Uterus (tissue), 4 donors: ENCODE measurements around the gene GJA5. TPM values are rescaled to one million over a fixed set of nuclear protein-coding genes. Genes with fewer than 3 reads are reported as not detected.
"Not testable (repeated sequence)": the region's sequence is repeated elsewhere in the genome, so short reads cannot be mapped to it uniquely, and the experiment has no call there.

Experiments
- DNase-seq, 2 donors: peaks; one replicate each; pipeline ENCODE4 v3.0.0-alpha.2; 2019 to 2020
- H3K27ac ChIP-seq, 2 donors: fragments of 200-600 bp; sonication (generic); 1 replicate in 1 of 2; 2 replicates in 1 of 2; pipeline ENCODE4 v1.5.1; 2016 to 2018
- H3K27me3 ChIP-seq, 2 donors: fragments of 200-600 bp; sonication (generic); one replicate each; pipeline ENCODE4 v1.5.1; 2018 to 2019; ENCODE audit warnings: control low read depth in 1 of 2
- H3K36me3 ChIP-seq, 2 donors: fragments of 200-600 bp; sonication (generic); one replicate each; pipeline ENCODE4 v1.5.1; 2019; ENCODE audit warnings: control low read depth in 1 of 2
- H3K4me1 ChIP-seq, 2 donors: fragments of 200-600 bp; sonication (generic); one replicate each; pipeline ENCODE4 v1.5.1; 2018 to 2019; ENCODE audit warnings: control low read depth in 1 of 2
- H3K4me3 ChIP-seq, 2 donors: fragments of 200-600 bp; sonication (generic); 1 replicate in 1 of 2; 2 replicates in 1 of 2; pipeline ENCODE4 v1.5.1; 2018 to 2019; ENCODE audit warnings: mild to moderate bottlenecking in 1 of 2
- H3K9me3 ChIP-seq, 2 donors: fragments of 200-600 bp; sonication (generic); one replicate each; pipeline ENCODE4 v1.5.1; 2019; ENCODE audit warnings: control low read depth in 1 of 2
- POLR2A ChIP-seq, 2 donors: fragments of 450-650 bp; IDR thresholded peaks; one replicate each; pipeline ENCODE4 v1.6.1; 2016; ENCODE audit warnings: antibody characterized with exemption in 2 of 2, mild to moderate bottlenecking in 1 of 2, moderate library complexity in 1 of 2
- intact Hi-C: fragments of 100-400 bp; cut with DNase I; formaldehyde crosslinking; loops from one replicate; pipeline ENCODE4 v1.15.1; 2023; ENCODE audit warnings: low total_unique reads
- total RNA-seq, 4 donors: library from RNA; depleted of rRNA in 3 of 4; stranded (reverse); fragments of >200 nt in 3 of 4; gene quantifications; one replicate each; pipeline versions ENCODE4 v1.1.0 to v1.2.4, GENCODE V29; 2014 to 2023
- TF ChIP-seq, protein P1 (sequence below), 4 experiments: fragments of 200-600 bp in 2 of 4; fragments of 450-650 bp in 2 of 4; sonication (generic) in 2 of 4; IDR thresholded peaks; one replicate each; pipeline ENCODE4 v1.5.1; 2016 to 2019; ENCODE audit warnings: antibody characterized with exemption in 4 of 4, mild to moderate bottlenecking in 2 of 4, moderate library complexity in 1 of 4
- donor health status: DM: yes; HTN: yes; CAD: no.

The GJA5 gene
- total RNA-seq, 4 donors from 2014 or later = 10.0 to 24.5 (median 15.1) TPM

DNA sequence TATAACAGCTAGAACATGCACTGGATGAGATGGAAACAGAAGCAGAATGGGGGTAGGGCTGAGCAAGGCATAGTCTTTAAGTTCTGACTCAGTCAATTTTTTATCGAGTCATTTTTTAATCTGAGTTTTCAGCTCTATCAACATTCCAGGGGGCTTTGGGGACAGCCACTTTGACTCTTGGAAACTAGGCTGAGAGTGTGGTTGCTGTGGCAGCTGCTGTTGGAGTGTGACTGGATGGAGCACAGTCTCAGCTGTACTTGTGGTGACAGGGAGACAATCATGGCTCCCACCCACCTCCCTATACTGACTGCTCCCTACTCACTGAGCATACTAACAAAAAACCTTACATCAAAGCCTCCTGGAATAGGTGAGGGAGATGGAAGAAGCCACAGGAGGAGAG lies 25.0 kb downstream of the GJA5 start:
- TF ChIP-seq, protein P1, sequence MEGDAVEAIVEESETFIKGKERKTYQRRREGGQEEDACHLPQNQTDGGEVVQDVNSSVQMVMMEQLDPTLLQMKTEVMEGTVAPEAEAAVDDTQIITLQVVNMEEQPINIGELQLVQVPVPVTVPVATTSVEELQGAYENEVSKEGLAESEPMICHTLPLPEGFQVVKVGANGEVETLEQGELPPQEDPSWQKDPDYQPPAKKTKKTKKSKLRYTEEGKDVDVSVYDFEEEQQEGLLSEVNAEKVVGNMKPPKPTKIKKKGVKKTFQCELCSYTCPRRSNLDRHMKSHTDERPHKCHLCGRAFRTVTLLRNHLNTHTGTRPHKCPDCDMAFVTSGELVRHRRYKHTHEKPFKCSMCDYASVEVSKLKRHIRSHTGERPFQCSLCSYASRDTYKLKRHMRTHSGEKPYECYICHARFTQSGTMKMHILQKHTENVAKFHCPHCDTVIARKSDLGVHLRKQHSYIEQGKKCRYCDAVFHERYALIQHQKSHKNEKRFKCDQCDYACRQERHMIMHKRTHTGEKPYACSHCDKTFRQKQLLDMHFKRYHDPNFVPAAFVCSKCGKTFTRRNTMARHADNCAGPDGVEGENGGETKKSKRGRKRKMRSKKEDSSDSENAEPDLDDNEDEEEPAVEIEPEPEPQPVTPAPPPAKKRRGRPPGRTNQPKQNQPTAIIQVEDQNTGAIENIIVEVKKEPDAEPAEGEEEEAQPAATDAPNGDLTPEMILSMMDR (IDR thresholded peaks at IDR 0.05) = no peak
- TF ChIP-seq POLR2A (IDR thresholded peaks at IDR 0.05) = no peak
- Histone ChIP-seq H3K4me1 (no peaks in the 10 kb centered on the region), H3K9me3 (no peaks in the 10 kb centered on the region), H3K27ac (no peak overlapping the region), H3K27me3 (no peaks in the 10 kb centered on the region), H3K4me3 (no peak overlapping the region), H3K36me3 (no peaks in the 10 kb centered on the region)
- intact Hi-C loops = no loop called here
- DNase-seq = no peak

DNA sequence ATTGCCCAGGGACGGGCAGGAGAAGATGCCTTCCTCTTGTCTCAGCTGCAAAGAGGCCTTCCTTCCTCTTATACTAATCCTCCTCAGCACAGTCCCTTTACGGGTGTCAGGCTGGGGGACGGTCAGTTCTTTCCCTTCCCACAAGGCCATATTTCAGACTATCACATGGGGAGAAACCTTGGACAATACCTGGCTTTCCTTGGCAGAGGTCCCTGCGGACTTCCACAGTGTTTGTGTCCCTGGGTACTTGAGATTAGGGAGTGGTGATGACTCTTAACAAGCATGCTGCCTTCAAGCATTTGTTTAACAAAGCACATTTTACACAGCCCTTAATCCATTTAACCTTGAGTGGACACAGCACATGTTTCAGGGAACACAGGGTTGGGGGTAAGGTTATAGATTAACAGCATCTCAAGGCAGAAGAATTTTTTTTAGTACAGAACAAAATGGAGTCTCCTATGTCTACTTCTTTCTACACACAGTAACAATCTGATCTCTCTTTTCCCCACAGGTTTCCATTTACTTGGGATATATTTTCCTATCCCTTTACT lies 26.0 kb downstream of the GJA5 start:
- H3K36me3 ChIP-seq, H3K9me3 ChIP-seq, DNase-seq, H3K4me3 ChIP-seq, intact Hi-C loops, H3K27ac ChIP-seq, H3K4me1 ChIP-seq, H3K27me3 ChIP-seq: not testable (repeated sequence)

DNA sequence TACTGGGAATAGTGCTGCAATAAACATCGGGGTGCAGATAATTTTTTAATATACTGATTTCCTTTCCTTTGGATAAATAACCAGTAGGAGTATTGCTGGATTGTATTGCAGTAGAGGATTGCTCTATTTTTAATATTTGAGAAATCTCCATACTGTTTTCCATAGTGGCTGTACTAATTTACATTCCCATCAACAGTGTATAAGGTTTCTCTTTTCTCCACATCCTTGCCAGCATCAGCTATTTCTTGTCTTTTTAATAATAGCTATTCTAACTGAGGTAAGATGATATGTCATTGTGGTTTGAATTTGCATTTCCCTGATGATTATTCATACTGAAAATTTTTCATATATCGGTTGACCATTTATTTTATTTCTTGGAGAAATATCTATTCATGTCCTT lies 31.1 kb downstream of the GJA5 start:
- H3K36me3 ChIP-seq = no peaks in the 10 kb centered on the region
- no peaks in the 10 kb centered on the region for H3K4me1 ChIP-seq
- no peak for TF ChIP-seq POLR2A (IDR thresholded peaks at IDR 0.05)
- TF ChIP-seq, protein P1 (IDR thresholded peaks at IDR 0.05) = no peak
- no peaks in the 10 kb centered on the region for H3K9me3 ChIP-seq
- DNase-seq = no peak
- no peak overlapping the region for H3K27ac ChIP-seq
- intact Hi-C loops = no loop called here
- H3K4me3 ChIP-seq = no peak overlapping the region
- no peaks in the 10 kb centered on the region for H3K27me3 ChIP-seq

DNA sequence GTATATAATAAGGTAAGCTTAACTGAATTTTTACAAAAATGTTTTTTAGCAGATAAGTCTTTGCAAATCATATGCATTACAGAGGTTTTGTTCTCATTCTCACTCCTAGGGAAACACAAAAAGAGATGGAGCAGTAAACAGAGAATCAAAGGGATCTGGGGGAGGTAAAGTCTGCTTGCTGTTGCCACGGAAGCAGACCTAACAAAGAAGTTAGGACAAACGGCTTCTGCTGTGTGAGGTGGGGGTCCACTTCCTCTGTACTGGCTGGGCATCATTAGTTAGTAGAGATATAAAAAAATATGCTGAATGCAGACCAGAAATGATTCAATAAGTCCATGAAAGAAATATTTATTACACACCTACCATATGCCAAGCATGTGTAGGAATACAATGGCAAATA lies 34.2 kb downstream of the GJA5 start:
- intact Hi-C loops = no loop called here
- H3K27ac ChIP-seq = no peak overlapping the region
- H3K27me3 ChIP-seq = no peaks in the 10 kb centered on the region
- no peaks in the 10 kb centered on the region for H3K4me1 ChIP-seq
- no peaks in the 10 kb centered on the region for H3K36me3 ChIP-seq
- no peaks in the 10 kb centered on the region for H3K9me3 ChIP-seq
- no peak overlapping the region for H3K4me3 ChIP-seq
- no peak for DNase-seq
- TF ChIP-seq POLR2A (IDR thresholded peaks at IDR 0.05) = no peak
- TF ChIP-seq, protein P1 (IDR thresholded peaks at IDR 0.05) = no peak

DNA sequence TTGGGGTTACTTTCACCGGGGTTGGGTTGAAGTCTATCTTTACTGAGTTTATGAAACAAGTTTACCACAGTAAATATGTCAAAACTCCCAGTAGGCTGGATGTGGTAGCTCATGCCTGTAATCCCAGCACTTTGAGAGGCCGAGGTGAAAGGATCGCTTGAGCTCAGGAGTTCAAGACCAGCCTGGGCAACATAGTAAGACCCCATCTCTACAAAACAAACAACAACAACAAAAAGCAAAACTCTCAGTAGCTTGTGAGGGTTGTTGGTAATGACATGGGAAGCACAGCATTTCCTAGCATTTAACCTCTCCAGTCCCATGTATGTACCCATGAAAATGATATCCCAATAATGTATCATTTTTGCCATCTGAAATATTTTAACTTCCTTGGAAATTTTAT lies 34.7 kb downstream of the GJA5 start:
- intact Hi-C loops = no loop called here
- no peak for DNase-seq
- Histone ChIP-seq H3K4me3 (no peak overlapping the region), H3K27me3 (no peaks in the 10 kb centered on the region), H3K36me3 (no peaks in the 10 kb centered on the region), H3K9me3 (no peaks in the 10 kb centered on the region), H3K27ac (no peak overlapping the region), H3K4me1 (no peaks in the 10 kb centered on the region)
- TF ChIP-seq, protein P1 (IDR thresholded peaks at IDR 0.05) = no peak
- no peak for TF ChIP-seq POLR2A (IDR thresholded peaks at IDR 0.05)
